Astrocyte (in vitro differentiated cells and primary cell): ENCODE measurements around the gene TGFBI.

Experiments
- EZH2 ChIP-seq: IDR thresholded peaks from 2 replicates; pipeline ENCODE4 v1.6.1; 2012; ENCODE audit warnings: mild to moderate bottlenecking, low read length, inconsistent platforms; ENCODE audit not compliant: insufficient read depth
- TF ChIP-seq, protein P1 (sequence below): IDR thresholded peaks from 2 replicates; pipeline ENCODE4 v1.5.1; 2011; ENCODE audit warnings: low read depth, mild to moderate bottlenecking, inconsistent platforms, low read length, moderate library complexity; ENCODE audit not compliant: insufficient read depth

DNA sequence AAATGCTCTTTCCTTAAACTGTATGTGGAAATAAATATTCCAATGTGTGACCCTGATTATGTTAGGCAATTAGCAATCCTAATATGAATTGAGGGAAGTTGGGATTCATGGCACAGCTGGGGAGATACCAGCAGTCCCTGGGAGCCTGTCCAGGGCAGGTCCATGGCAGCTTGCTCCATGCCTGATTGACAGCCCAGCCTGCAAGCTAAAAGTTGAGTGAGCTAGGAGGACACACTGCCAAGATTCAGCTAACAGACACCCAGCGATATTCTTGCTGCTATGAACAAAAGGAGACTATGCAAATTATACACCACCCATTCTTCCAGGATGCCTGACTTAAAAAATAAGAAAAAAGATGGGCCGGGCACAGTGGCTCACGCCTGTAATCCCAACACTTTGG, 6.2 kb downstream of the TGFBI start:
- TF ChIP-seq, protein P1, sequence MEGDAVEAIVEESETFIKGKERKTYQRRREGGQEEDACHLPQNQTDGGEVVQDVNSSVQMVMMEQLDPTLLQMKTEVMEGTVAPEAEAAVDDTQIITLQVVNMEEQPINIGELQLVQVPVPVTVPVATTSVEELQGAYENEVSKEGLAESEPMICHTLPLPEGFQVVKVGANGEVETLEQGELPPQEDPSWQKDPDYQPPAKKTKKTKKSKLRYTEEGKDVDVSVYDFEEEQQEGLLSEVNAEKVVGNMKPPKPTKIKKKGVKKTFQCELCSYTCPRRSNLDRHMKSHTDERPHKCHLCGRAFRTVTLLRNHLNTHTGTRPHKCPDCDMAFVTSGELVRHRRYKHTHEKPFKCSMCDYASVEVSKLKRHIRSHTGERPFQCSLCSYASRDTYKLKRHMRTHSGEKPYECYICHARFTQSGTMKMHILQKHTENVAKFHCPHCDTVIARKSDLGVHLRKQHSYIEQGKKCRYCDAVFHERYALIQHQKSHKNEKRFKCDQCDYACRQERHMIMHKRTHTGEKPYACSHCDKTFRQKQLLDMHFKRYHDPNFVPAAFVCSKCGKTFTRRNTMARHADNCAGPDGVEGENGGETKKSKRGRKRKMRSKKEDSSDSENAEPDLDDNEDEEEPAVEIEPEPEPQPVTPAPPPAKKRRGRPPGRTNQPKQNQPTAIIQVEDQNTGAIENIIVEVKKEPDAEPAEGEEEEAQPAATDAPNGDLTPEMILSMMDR = no peak
- TF ChIP-seq EZH2 = no peak
